K562 treated with DMSO at 1 percent for 4 hours (cell line): ENCODE measurements around the gene GM2A. TPM values are rescaled to one million over a fixed set of nuclear protein-coding genes. Genes with fewer than 3 reads are reported as not detected.

Experiments
- total RNA-seq: library from RNA; unstranded; fragments of 300-600 nt; gene quantifications from 2 replicates; pipeline ENCODE4 v1.2.3, GENCODE V29; 2022; ENCODE audit not compliant: insufficient read depth

The GM2A gene
- total RNA-seq: 58.4 and 69.5 TPM in 2 replicates

DNA sequence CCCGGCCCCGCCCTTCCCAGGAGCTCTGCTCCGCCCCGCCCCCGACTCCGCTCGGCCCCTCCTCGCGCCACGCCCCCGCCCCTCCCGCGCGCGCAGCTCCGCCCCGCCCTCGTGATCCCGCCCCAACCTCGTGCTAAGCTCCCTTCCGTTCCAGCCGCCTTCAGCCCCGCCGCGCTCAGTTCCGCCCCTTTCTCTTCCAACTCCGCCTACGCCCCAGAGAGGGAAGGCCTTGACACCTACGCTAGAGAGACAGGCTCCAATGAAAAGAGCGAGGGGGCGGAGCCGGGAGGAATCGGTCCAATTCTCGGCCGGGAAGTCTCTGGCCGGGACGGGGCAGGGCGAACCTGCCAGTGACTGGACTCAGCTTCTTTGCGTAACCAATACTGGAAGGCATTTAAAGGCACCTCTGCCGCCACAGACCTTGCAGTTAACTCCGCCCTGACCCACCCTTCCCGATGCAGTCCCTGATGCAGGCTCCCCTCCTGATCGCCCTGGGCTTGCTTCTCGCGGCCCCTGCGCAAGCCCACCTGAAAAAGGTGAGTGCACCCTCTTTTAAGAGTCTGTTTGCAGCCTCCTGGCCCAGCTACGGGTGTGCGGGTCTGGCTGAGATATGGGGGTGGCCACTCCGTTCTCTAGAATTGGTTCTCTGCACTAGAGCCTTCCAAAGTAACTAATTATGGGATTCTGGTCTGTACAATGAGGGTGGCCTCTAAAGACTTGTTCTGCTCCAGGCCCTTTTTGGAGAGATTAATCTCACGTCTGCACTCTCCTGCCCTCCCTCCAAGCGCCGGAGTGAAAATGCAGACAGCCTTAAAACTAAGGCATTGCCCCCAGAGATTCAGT, at the start of gene GM2A:
Gene GM2A, plus strand, starts transcription at position 424 of the 843 bp plus-strand sequence. Its CDS starts 32 bp downstream, at position 456.

GRCh38 chr5:151223447-151224264, 29.3 kb upstream of the GM2A start, which contains the start of gene CCDC69:
TSS of gene CCDC69 (minus strand) at chr5:151224092. CDS start at chr5:151223970, 122 bp downstream.

DNA sequence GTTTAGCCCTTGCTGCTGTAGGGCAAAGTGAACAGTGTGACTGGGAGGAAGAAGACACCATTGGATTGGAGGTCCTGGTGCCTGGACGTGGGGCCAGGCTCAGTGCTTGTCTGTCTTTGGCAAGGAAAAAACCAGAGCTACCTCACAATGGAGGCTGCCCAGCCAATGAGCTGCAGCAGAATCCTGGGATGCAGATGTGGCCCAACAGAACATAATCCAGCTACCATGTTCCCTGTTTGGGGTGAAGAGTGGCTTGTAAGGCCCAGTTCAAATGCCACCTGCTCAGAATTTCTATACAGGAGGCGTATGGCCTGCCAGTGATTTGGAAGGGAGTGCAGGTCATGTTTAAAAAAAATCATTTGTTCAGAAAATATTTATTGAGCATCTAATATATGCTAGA, 50.7 kb downstream of the GM2A start, which contains the start of gene SLC36A3:
Gene SLC36A3, minus strand, starts transcription at position 101 of the 400 bp plus-strand sequence. CDS start 412 bp downstream, outside the sequence.

Other genes with a start within 250 kb of the GM2A start
- gene GPX3, start 232.6 kb upstream of the GM2A start, total RNA-seq: 4.1 and 4.5 TPM in 2 replicates
- gene TNIP1, start 172.2 kb upstream of the GM2A start, total RNA-seq: 47.8 and 48.2 TPM in 2 replicates
- gene ANXA6, start 95.4 kb upstream of the GM2A start, total RNA-seq: 18.2 and 20.4 TPM in 2 replicates
- gene CCDC69, start 29.1 kb upstream of the GM2A start, total RNA-seq: 11.7 and 16.5 TPM in 2 replicates
- not detected in 2 replicates for gene SLC36A3, start 50.6 kb downstream of the GM2A start, total RNA-seq
- gene SLC36A2, start 94.4 kb downstream of the GM2A start, total RNA-seq: not detected in 2 replicates
- 4.4 and 6.1 TPM in 2 replicates for gene SLC36A1, start 194.4 kb downstream of the GM2A start, total RNA-seq